Right atrium auricular region (tissue), 2 donors: ENCODE data around the gene FNBP1L. TPM values are rescaled to one million over a fixed set of nuclear protein-coding genes. Genes with fewer than 3 reads are reported as not detected.
A peak's percentile ranks its signal among the peaks of the same experiment; 100 is the strongest.
"Not testable (repeated sequence)": the region's sequence is repeated elsewhere in the genome, so short reads cannot be mapped to it uniquely, and the experiment has no call there.

ENCODE experiments used
- DNase-seq: peaks from one replicate; pipeline ENCODE4 v3.0.0-alpha.2; 2019; ENCODE audit warnings: low spot score
- H3K27ac ChIP-seq, 2 donors: fragments of 200-600 bp; sonication (generic); 1 replicate in 1 of 2; 2 replicates in 1 of 2; pipeline ENCODE4 v1.5.1; 2016 to 2019
- H3K27me3 ChIP-seq, 2 donors: fragments of 200-600 bp; sonication (generic); one replicate each; pipeline versions ENCODE4 v1.5.1 to v1.6.0; 2017 to 2019
- H3K36me3 ChIP-seq: fragments of 200-600 bp; sonication (generic); one replicate; pipeline ENCODE4 v1.5.1; 2016
- H3K4me1 ChIP-seq, 2 donors: fragments of 200-600 bp; sonication (generic); one replicate each; pipeline versions ENCODE4 v1.5.1 to v1.6.0; 2017 to 2019
- H3K4me3 ChIP-seq, 2 donors: fragments of 200-600 bp; sonication (generic); 1 replicate in 1 of 2; 2 replicates in 1 of 2; pipeline ENCODE4 v1.5.1; 2017 to 2019; ENCODE audit warnings: mild to moderate bottlenecking in 1 of 2, moderate library complexity in 1 of 2
- H3K9me3 ChIP-seq, 2 donors: fragments of 200-600 bp; sonication (generic); one replicate each; pipeline ENCODE4 v1.5.1; 2019
- CTCF ChIP-seq, 2 donors: fragments of 200-600 bp; sonication (generic); IDR thresholded peaks; one replicate each; pipeline ENCODE4 v1.5.1; 2019; ENCODE audit warnings: antibody characterized with exemption in 2 of 2
- total RNA-seq, 2 donors: library from RNA; depleted of rRNA; stranded (reverse); fragments of >200 nt; gene quantifications; one replicate each; pipeline ENCODE4 v1.1.0, GENCODE V29; 2016

FNBP1L gene
- total RNA-seq, 2 donors from 2014 or later = 13.9 to 17.8 TPM

GRCh38 chr1:93552741-93553455, 105.0 kb downstream of the FNBP1L start:
- H3K4me3 ChIP-seq = no peak overlapping the region
- H3K4me1 ChIP-seq = peaks cover 0 to 39% of the 10 kb centered on the region in 2 donors
- DNase-seq = no peak
- peak overlapping the region in 1 of 2 donors; percentile 41 for H3K27ac ChIP-seq
- no peaks in the 10 kb centered on the region for H3K27me3 ChIP-seq
- TF ChIP-seq CTCF (IDR thresholded peaks at IDR 0.05) = no peak
- peaks cover 17% of the 10 kb centered on the region for H3K36me3 ChIP-seq
- H3K9me3 ChIP-seq = no peaks in the 10 kb centered on the region

- not testable (repeated sequence) for H3K4me3 ChIP-seq, DNase-seq, H3K9me3 ChIP-seq, H3K27me3 ChIP-seq
- H3K4me1 ChIP-seq = peaks cover 0 to 39% of the 10 kb centered on the region in 2 donors
- peak overlapping the region in 1 of 2 donors; percentile 41 for H3K27ac ChIP-seq
- H3K36me3 ChIP-seq = peaks cover 17% of the 10 kb centered on the region
Observed at GRCh38 chr1:93553886-93554490, 106.1 kb downstream of the FNBP1L start.

DNA sequence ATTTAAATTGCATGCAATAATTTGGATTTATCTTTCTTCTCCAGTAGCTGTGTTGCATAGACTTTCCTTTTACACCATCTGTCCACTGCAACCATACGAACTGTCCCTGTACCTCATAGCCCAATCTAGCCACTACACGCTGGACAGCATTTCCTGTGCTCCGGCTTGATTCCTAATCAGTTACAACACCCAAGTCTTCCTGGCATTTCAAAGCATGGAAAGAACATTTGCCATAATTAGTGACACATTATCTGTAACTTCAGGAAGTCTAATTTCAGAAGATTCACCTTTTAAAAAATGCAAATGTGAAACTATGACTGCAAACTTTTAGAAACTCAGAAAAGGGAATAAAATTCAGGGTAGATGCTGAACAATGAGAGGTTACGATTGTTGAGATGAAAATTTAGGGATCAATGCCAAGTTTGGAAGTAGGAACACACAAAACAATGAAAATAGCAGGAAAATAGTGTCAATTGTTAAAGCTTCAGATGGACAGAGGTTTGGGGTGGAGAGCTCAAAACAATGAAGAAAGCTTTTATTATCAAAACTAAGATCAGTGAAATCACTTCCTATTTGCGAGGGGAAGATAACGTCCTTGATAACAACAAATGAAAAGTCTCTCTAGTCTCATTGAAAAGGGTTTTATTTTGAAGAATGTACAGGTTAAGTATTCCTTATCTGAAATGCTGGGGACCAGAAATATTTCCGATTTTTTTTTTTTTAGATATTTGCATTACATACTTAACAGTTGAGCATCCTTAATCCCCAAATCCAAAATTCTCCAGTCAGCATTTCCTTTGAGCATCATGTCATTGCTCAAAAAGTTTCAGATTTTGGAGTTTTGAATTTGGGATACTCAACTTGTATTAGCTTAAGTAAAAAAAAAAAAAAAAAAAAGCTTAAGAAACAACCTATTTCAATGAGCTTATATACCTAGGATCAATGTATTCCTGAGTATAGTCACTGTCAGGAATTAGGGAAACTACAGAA, 107.3 kb downstream of the FNBP1L start:
- Histone ChIP-seq H3K9me3 (peaks cover 0 to 5% of the 10 kb centered on the region in 2 donors), H3K27me3 (no peaks in the 10 kb centered on the region), H3K27ac (peak overlapping the region in 1 of 2 donors; percentile 26), H3K4me1 (peaks cover 0 to 39% of the 10 kb centered on the region in 2 donors), H3K36me3 (peaks cover 12% of the 10 kb centered on the region), H3K4me3 (no peak overlapping the region)
- TF ChIP-seq CTCF (IDR thresholded peaks at IDR 0.05) = no peak
- DNase-seq = no peak

- H3K27me3 ChIP-seq = no peaks in the 10 kb centered on the region
- DNase-seq = no peak
- H3K4me1 ChIP-seq = peaks cover 0 to 39% of the 10 kb centered on the region in 2 donors
- peaks cover 0 to 5% of the 10 kb centered on the region in 2 donors for H3K9me3 ChIP-seq
- peaks cover 7% of the 10 kb centered on the region for H3K36me3 ChIP-seq
- no peak for TF ChIP-seq CTCF (IDR thresholded peaks at IDR 0.05)
- no peak overlapping the region for H3K4me3 ChIP-seq
- H3K27ac ChIP-seq = no peak overlapping the region
Observed at GRCh38 chr1:93556291-93556690, 108.4 kb downstream of the FNBP1L start.

DNA sequence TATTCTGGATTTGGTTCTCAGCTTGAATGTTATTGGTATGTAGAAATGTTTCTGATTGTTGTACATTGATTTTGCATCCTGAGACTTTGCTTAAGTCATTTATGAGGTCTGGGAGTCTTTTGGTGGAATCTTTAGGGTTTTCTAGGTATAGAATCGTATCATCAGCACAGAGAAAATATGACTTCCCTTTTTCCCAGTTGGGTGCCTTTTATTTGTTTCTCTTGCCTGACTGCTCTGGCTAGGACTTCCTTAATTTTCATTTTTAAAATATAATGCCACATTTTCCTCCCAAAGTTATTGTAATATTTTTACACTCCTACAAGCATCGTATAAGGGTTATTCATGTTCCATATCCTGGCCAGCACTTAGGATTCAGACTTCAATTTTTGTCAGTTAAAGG, 111.1 kb downstream of the FNBP1L start:
- no peak for DNase-seq
- Histone ChIP-seq H3K36me3 (peaks cover 15% of the 10 kb centered on the region), H3K27me3 (no peaks in the 10 kb centered on the region), H3K4me1 (peaks cover 0 to 17% of the 10 kb centered on the region in 2 donors), H3K27ac (no peak overlapping the region), H3K9me3 (peaks cover 0 to 5% of the 10 kb centered on the region in 2 donors), H3K4me3 (no peak overlapping the region)
- TF ChIP-seq CTCF (IDR thresholded peaks at IDR 0.05) = no peak
